PC-9 (cell line): ENCODE data around the gene GSK3B.

Experiments
- CTCF ChIP-seq: fragments of 200-600 bp; sonication (generic); conservative IDR thresholded peaks from 2 replicates; pipeline ENCODE4 v1.6.1; 2017; ENCODE audit warnings: mixed run types, antibody characterized with exemption, mild to moderate bottlenecking, moderate library complexity
- EZH2 ChIP-seq: fragments of 200-600 bp; sonication (generic); IDR thresholded peaks from 2 replicates; pipeline ENCODE4 v1.8.0; 2017; ENCODE audit warnings: antibody characterized with exemption, low read depth

GRCh38 chr3:119918992-119919933 lies 175.0 kb downstream of the GSK3B start:
- TF ChIP-seq CTCF: peak; percentile 30; the same call in 1 of the 2 replicates
- no peak for TF ChIP-seq EZH2
